Smooth muscle cell (in vitro differentiated cells): ENCODE measurements around the gene SLC25A42. TPM values are rescaled to one million over a fixed set of nuclear protein-coding genes. Genes with fewer than 3 reads are reported as not detected.
"Not testable (repeated sequence)": the region's sequence is repeated elsewhere in the genome, so short reads cannot be mapped to it uniquely, and the experiment has no call there.

Experiments
- DNase-seq: peaks from one replicate; lab custom pipeline; 2025; ENCODE audit not compliant: unreplicated experiment; lab: John Stamatoyannopoulos, UW
- H2AFZ ChIP-seq: fragments of 200-600 bp; sonication (generic); 2 replicates; pipeline ENCODE4 v1.6.0; 2016; ENCODE audit warnings: antibody characterized with exemption, low read depth, mild to moderate bottlenecking
- H3F3A ChIP-seq: fragments of 200-600 bp; sonication (generic); 2 replicates; pipeline ENCODE4 v1.6.0; 2017; ENCODE audit warnings: antibody characterized with exemption, low read depth
- H3K27ac ChIP-seq: fragments of 200-600 bp; sonication (generic); 2 replicates; pipeline ENCODE4 v1.5.1; 2016; ENCODE audit warnings: low read depth, mild to moderate bottlenecking
- H3K27me3 ChIP-seq: fragments of 200-600 bp; sonication (generic); 2 replicates; pipeline ENCODE4 v1.6.1; 2016; ENCODE audit warnings: low read depth, mild to moderate bottlenecking
- H3K36me3 ChIP-seq: fragments of 200-600 bp; sonication (generic); 2 replicates; pipeline ENCODE4 v1.5.1; 2016; ENCODE audit warnings: low read depth
- H3K4me1 ChIP-seq: fragments of 200-600 bp; sonication (generic); 2 replicates; pipeline ENCODE4 v1.5.1; 2016; ENCODE audit warnings: low read depth
- H3K4me2 ChIP-seq: fragments of 200-600 bp; sonication (generic); 2 replicates; pipeline ENCODE4 v1.6.0; 2016; ENCODE audit warnings: mild to moderate bottlenecking
- H3K4me3 ChIP-seq: fragments of 200-600 bp; sonication (generic); 2 replicates; pipeline ENCODE4 v1.5.1; 2016; ENCODE audit warnings: mild to moderate bottlenecking
- H3K79me2 ChIP-seq: fragments of 200-600 bp; sonication (generic); 2 replicates; pipeline ENCODE4 v1.6.0; 2016; ENCODE audit warnings: low read depth, mild to moderate bottlenecking
- H3K9ac ChIP-seq: fragments of 200-600 bp; sonication (generic); 2 replicates; pipeline ENCODE4 v1.6.0; 2016; ENCODE audit warnings: low read depth
- H3K9me3 ChIP-seq: fragments of 200-600 bp; sonication (generic); replicated peaks from 2 replicates; pipeline ENCODE4 v1.5.1; 2016; ENCODE audit warnings: low read depth
- H4K20me1 ChIP-seq: fragments of 200-600 bp; sonication (generic); 2 replicates; pipeline ENCODE4 v1.6.0; 2016; ENCODE audit warnings: low read depth
- CTCF ChIP-seq: fragments of 200-600 bp; sonication (generic); IDR thresholded peaks from 2 replicates; pipeline ENCODE4 v1.5.1; 2017; ENCODE audit warnings: borderline replicate concordance, mild to moderate bottlenecking, antibody characterized with exemption; ENCODE audit not compliant: insufficient read depth, poor library complexity, severe bottlenecking
- WGBS: methylation state at CpG from one replicate; pipeline ENCODE4 v1.1.7; 2016; ENCODE audit warnings: low lambda C conversion rate; 5-methylcytosine and 5-hydroxymethylcytosine counted together
- polyA plus RNA-seq: library from polyadenylated mRNA; unstranded; fragments of >200 nt; fragmentation: Nextera tagmentation; extraction: Ambion mirVana; gene quantifications from 2 replicates; pipeline ENCODE4 v1.2.1, GENCODE V29; 2016
- total RNA-seq: library from RNA; depleted of rRNA; stranded (reverse); fragments of >200 nt; gene quantifications from 2 replicates; pipeline ENCODE4 v1.2.3, GENCODE V29; 2014

SLC25A42 gene
- total and polyA plus RNA-seq, 2 experiments from 2014 or later: 8.1 to 18.9 TPM

- Histone ChIP-seq H3K9ac (no peak overlapping the region), H3K9me3 (no peaks in the 10 kb centered on the region), H3K79me2 (no peaks in the 10 kb centered on the region), H2AFZ (no peak overlapping the region), H3K4me3 (no peak overlapping the region), H4K20me1 (no peaks in the 10 kb centered on the region), H3K36me3 (no peaks in the 10 kb centered on the region), H3K27ac (no peak overlapping the region), H3F3A (no peaks in the 10 kb centered on the region), H3K4me1 (peaks cover 5% of the 10 kb centered on the region), H3K4me2 (no peak overlapping the region), H3K27me3 (no peaks in the 10 kb centered on the region)
- 93% methylated on average over 8 of the region's 8 CpGs for WGBS
- TF ChIP-seq CTCF: no peak
- no peak for DNase-seq
Observed at GRCh38 chr19:19101540-19101939, 37.7 kb downstream of the SLC25A42 start.

- DNase-seq, H3K36me3 ChIP-seq, H3K27ac ChIP-seq, H3K27me3 ChIP-seq, H2AFZ ChIP-seq, H4K20me1 ChIP-seq, H3K9me3 ChIP-seq, H3K4me2 ChIP-seq, H3K4me1 ChIP-seq, H3K4me3 ChIP-seq, H3F3A ChIP-seq, H3K79me2 ChIP-seq, H3K9ac ChIP-seq: not testable (repeated sequence)
- over 99% methylated on average over 10 of the region's 10 CpGs for WGBS
Observed at GRCh38 chr19:19102566-19102965, 38.8 kb downstream of the SLC25A42 start.

- no peak overlapping the region for H3K27ac ChIP-seq
- no peak overlapping the region for H3K9ac ChIP-seq
- no peaks in the 10 kb centered on the region for H3K79me2 ChIP-seq
- no peak overlapping the region for H3K4me3 ChIP-seq
- no peaks in the 10 kb centered on the region for H3K36me3 ChIP-seq
- no peaks in the 10 kb centered on the region for H3K9me3 ChIP-seq
- no peak for DNase-seq
- WGBS: 73% methylated on average over 11 of the region's 11 CpGs
- no peak for TF ChIP-seq CTCF
- H3F3A ChIP-seq: no peaks in the 10 kb centered on the region
- no peak overlapping the region for H2AFZ ChIP-seq
- peaks cover 6% of the 10 kb centered on the region for H3K4me1 ChIP-seq
- no peaks in the 10 kb centered on the region for H3K27me3 ChIP-seq
- no peak overlapping the region for H3K4me2 ChIP-seq
- H4K20me1 ChIP-seq: no peaks in the 10 kb centered on the region
Observed at GRCh38 chr19:19103167-19103566, 39.4 kb downstream of the SLC25A42 start.

GRCh38 chr19:19105365-19106055, 41.7 kb downstream of the SLC25A42 start:
- Histone ChIP-seq H3K4me3 (peak overlapping the region; percentile 50), H3K27me3 (no peaks in the 10 kb centered on the region), H4K20me1 (peaks cover 3% of the 10 kb centered on the region), H3K79me2 (no peaks in the 10 kb centered on the region), H2AFZ (peak overlapping the region; percentile 72), H3K4me2 (peak overlapping the region; percentile 95), H3K9ac (peak overlapping the region; percentile 43), H3K27ac (peak overlapping the region; percentile 31), H3K9me3 (no peaks in the 10 kb centered on the region), H3K36me3 (no peaks in the 10 kb centered on the region), H3K4me1 (peaks cover 8% of the 10 kb centered on the region), H3F3A (no peaks in the 10 kb centered on the region)
- peak; percentile 62 for DNase-seq
- WGBS: 10% methylated on average over 9 of the region's 36 CpGs
- no peak for TF ChIP-seq CTCF
